Osteocyte (in vitro differentiated cells): ENCODE data around the gene CCDC136. TPM values are rescaled to one million over a fixed set of nuclear protein-coding genes. Genes with fewer than 3 reads are reported as not detected.

ENCODE experiments used
- DNase-seq: peaks from one replicate; pipeline ENCODE4 v3.0.0; 2021; ENCODE audit warnings: mixed read lengths; ENCODE audit not compliant: unreplicated experiment; ENCODE audit errors: extremely low spot score
- H3K27ac Mint-ChIP-seq: one replicate; pipeline ENCODE4 v1.8.0; 2021; ENCODE audit warnings: mild to moderate bottlenecking, mixed read lengths; ENCODE audit not compliant: unreplicated experiment
- H3K27me3 Mint-ChIP-seq: one replicate; pipeline ENCODE4 v1.8.0; 2021; ENCODE audit warnings: mixed read lengths; ENCODE audit not compliant: unreplicated experiment
- H3K36me3 Mint-ChIP-seq: one replicate; pipeline ENCODE4 v1.8.0; 2021; ENCODE audit warnings: mixed read lengths; ENCODE audit not compliant: unreplicated experiment
- H3K4me1 Mint-ChIP-seq: one replicate; pipeline ENCODE4 v1.8.0; 2021; ENCODE audit warnings: mixed read lengths; ENCODE audit not compliant: unreplicated experiment
- H3K4me3 Mint-ChIP-seq: one replicate; pipeline ENCODE4 v1.8.0; 2021; ENCODE audit warnings: mild to moderate bottlenecking, moderate library complexity, mixed read lengths; ENCODE audit not compliant: unreplicated experiment
- H3K9me3 Mint-ChIP-seq: one replicate; pipeline ENCODE4 v1.8.0; 2021; ENCODE audit warnings: mixed read lengths; ENCODE audit not compliant: unreplicated experiment
- total RNA-seq: library from RNA; stranded (reverse); gene quantifications from 2 replicates; pipeline ENCODE4 v1.2.1, GENCODE V29; 2021
- TF ChIP-seq, protein P1 (sequence below): fragments of 200-600 bp; sonication (generic); IDR thresholded peaks from 2 replicates; pipeline ENCODE4 v1.5.0; 2021; ENCODE audit warnings: antibody characterized with exemption, mild to moderate bottlenecking, moderate library complexity

CCDC136 gene
- total RNA-seq, 1 donor from 2014 or later = 13.3 TPM

- no peak overlapping the region for H3K4me3 Mint-ChIP-seq
- peaks cover 10% of the 10 kb centered on the region for H3K36me3 Mint-ChIP-seq
- no peaks in the 10 kb centered on the region for H3K9me3 Mint-ChIP-seq
- H3K27ac Mint-ChIP-seq = no peak overlapping the region
- no peaks in the 10 kb centered on the region for H3K4me1 Mint-ChIP-seq
- DNase-seq = no peak
- H3K27me3 Mint-ChIP-seq = no peaks in the 10 kb centered on the region
- TF ChIP-seq, protein P1, sequence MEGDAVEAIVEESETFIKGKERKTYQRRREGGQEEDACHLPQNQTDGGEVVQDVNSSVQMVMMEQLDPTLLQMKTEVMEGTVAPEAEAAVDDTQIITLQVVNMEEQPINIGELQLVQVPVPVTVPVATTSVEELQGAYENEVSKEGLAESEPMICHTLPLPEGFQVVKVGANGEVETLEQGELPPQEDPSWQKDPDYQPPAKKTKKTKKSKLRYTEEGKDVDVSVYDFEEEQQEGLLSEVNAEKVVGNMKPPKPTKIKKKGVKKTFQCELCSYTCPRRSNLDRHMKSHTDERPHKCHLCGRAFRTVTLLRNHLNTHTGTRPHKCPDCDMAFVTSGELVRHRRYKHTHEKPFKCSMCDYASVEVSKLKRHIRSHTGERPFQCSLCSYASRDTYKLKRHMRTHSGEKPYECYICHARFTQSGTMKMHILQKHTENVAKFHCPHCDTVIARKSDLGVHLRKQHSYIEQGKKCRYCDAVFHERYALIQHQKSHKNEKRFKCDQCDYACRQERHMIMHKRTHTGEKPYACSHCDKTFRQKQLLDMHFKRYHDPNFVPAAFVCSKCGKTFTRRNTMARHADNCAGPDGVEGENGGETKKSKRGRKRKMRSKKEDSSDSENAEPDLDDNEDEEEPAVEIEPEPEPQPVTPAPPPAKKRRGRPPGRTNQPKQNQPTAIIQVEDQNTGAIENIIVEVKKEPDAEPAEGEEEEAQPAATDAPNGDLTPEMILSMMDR = no peak
Observed at GRCh38 chr7:128804484-128804883, 12.7 kb downstream of the CCDC136 start.

DNA sequence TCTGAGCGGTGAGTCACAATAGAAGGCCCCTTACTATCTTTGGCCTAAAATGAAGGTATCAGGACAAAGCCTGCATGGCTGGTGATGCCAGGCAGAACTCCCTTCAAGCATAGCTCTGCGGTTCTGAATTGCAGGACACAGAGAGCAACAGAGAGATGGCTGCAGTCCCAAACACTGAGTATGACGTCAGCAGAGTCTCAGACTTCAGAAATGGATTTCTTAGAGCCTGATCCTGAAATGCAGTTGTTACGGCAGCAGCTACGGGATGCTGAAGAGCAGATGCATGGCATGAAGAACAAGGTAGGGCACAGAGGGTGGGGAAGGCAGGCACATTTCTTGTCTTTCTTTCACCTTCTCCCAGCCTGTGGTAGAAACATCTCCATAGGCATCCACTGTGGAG lies 13.5 kb downstream of the CCDC136 start:
- H3K27me3 Mint-ChIP-seq = no peaks in the 10 kb centered on the region
- no peak for DNase-seq
- peaks cover 10% of the 10 kb centered on the region for H3K36me3 Mint-ChIP-seq
- no peak overlapping the region for H3K4me3 Mint-ChIP-seq
- TF ChIP-seq, protein P1 = no peak
- H3K27ac Mint-ChIP-seq = no peak overlapping the region
- H3K9me3 Mint-ChIP-seq = no peaks in the 10 kb centered on the region
- no peaks in the 10 kb centered on the region for H3K4me1 Mint-ChIP-seq

DNA sequence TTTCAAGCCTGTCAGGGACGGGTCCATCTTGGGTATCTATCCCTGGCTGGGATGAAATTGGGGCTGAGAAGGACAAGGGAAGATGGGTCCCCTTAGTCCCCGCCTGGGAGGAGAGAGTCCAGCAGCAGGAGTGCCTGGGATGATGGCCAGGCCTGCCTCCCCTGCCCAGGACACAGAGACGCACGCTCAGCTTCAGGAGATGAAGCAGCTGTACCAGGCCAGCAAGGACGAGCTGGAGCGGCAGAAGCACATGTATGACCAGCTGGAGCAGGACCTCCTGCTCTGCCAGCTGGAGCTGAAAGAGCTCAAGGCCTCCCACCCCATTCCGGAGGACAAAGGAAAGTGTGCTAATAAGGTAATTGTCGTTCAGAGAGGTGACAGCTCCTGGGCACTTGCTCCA lies 15.4 kb downstream of the CCDC136 start:
- Mint-ChIP-seq H3K4me3 (no peak overlapping the region), H3K27ac (no peak overlapping the region), H3K9me3 (no peaks in the 10 kb centered on the region), H3K36me3 (peaks cover 10% of the 10 kb centered on the region), H3K27me3 (no peaks in the 10 kb centered on the region), H3K4me1 (no peaks in the 10 kb centered on the region)
- DNase-seq = no peak
- TF ChIP-seq, protein P1 = no peak

DNA sequence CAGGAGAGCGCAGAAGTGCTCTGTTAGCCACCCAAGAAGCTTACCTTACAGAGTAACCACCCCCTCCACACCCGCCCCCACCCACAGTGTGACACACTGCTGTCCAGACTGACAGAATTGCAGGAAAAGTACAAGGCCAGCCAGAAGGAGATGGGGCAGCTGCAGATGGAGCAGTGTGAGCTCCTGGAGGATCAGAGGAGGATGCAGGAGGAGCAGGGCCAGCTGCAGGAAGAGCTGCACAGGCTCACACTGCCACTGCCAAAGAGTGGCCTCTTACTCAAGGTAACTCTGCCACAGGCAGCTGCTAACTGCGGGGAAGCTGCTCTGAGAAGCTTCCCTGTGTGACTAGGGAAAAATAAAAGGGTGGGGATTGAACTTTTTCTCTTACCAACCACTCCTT lies 17.6 kb downstream of the CCDC136 start:
- TF ChIP-seq, protein P1 = no peak
- no peaks in the 10 kb centered on the region for H3K27me3 Mint-ChIP-seq
- peaks cover 7% of the 10 kb centered on the region for H3K36me3 Mint-ChIP-seq
- H3K27ac Mint-ChIP-seq = no peak overlapping the region
- DNase-seq = no peak
- H3K9me3 Mint-ChIP-seq = no peaks in the 10 kb centered on the region
- no peak overlapping the region for H3K4me3 Mint-ChIP-seq
- H3K4me1 Mint-ChIP-seq = no peaks in the 10 kb centered on the region

DNA sequence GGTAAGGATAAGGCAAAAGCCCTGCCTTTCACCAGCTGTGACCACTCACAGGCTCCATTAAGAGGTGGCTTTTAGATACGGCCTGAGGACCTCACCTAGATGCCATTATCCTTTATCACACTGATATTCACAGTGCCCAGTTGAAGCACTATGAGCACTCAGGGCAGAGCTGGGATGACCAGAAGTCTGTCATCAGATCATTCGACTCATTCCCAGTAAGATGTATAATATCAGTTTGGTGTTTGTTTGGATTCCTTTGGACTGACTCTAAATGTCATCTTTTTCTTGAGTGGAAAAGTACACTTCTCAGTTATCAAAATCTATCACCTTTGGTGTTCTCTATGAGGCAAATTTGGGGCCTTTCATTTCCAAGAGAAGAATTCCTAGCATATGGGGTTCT lies 18.7 kb downstream of the CCDC136 start:
- DNase-seq = no peak
- TF ChIP-seq, protein P1 = no peak
- no peaks in the 10 kb centered on the region for H3K9me3 Mint-ChIP-seq
- H3K27ac Mint-ChIP-seq = no peak overlapping the region
- peaks cover 7% of the 10 kb centered on the region for H3K36me3 Mint-ChIP-seq
- no peak overlapping the region for H3K4me3 Mint-ChIP-seq
- peaks cover 6% of the 10 kb centered on the region for H3K27me3 Mint-ChIP-seq
- no peaks in the 10 kb centered on the region for H3K4me1 Mint-ChIP-seq
